Stimulated activated CD8-positive, alpha-beta memory T cell treated with anti-CD3 and anti-CD28 coated beads, Interleukin-15, amount 100 ng/mL, for 48 hours (primary cell): ENCODE measurements around the gene HOXA10.

Experiments
- DNase-seq, 2 donors: peaks; one replicate each; pipeline ENCODE4 v3.0.0-alpha.2; 2020; ENCODE audit warnings: low read depth in 2 of 2

The HOXA10 gene

GRCh38 chr7:27156508-27156898, 17.6 kb downstream of the HOXA10 start, which contains the start of gene HOXA7:
Gene HOXA7, minus strand, starts transcription at chr7:27156675. Its CDS starts 130 bp downstream, at chr7:27156545.
- no peak for DNase-seq

DNA sequence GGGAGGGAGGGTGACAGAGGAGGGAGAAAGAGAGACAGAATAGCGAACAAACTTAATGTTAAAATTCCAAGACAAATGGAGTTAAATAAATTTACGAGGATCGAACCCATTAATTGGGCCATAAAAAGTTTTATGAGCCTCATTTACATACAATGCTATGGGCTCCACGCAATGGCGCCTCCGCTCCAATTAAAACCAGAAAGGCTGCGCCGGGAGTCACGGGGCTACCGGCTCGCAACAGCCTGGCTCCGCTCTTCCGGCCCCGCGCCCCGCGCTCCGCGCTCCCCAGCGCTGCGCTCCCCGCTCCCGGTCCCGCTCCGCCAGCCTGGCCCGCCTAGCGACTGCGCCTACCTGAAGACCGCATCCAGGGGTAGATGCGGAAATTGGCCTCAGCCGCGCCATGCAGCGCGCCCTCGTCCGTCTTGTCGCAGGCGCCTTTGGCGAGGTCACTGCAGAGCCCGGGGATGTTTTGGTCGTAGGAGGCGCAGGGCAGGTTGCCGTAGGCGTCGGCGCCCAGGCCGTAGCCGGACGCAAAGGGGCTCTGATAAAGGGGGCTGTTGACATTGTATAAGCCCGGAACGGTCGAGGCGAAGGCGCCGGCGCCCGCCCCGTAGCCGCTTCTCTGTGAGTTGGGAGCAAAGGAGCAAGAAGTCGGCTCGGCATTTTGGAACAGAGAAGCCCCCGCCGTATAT, 18.2 kb downstream of the HOXA10 start:
- DNase-seq: no peak

GRCh38 chr7:27154901-27155815, 19.0 kb downstream of the HOXA10 start:
- DNase-seq: no peak

- no peak for DNase-seq
Observed at GRCh38 chr7:27154369-27154768, 19.8 kb downstream of the HOXA10 start.

DNA sequence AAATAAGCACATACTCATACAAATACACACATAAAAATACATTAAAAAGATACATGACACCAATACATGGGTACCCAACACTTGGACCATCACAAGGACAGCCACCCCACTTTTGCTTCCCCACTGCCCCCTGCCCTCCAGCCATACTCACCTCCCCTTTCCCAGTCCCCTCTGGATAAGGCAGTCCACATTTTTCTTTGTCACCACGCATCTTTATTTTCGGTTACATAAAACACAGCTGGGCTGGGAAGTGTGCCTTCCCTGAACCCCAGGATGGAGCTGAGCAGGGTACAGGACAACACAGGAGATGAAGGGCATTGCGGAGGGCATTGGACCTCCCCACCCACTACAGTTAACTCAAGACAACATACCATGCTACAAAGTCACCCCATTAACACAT, 20.6 kb downstream of the HOXA10 start:
- DNase-seq: no peak

- no peak for DNase-seq
Observed at GRCh38 chr7:27152816-27153442, 21.2 kb downstream of the HOXA10 start.

- DNase-seq: no peak
Observed at GRCh38 chr7:27151931-27152815, 21.9 kb downstream of the HOXA10 start, which contains the start of gene HOXA3. Gene HOXA3, minus strand, starts transcription at chr7:27152583. Its CDS starts 41,943 bp downstream, at chr7:27110640.

GRCh38 chr7:27151341-27151930, 22.7 kb downstream of the HOXA10 start:
- no peak for DNase-seq

- peak; percentile 45 to 55 for DNase-seq
Observed at GRCh38 chr7:27150568-27151340, 23.4 kb downstream of the HOXA10 start.

DNA sequence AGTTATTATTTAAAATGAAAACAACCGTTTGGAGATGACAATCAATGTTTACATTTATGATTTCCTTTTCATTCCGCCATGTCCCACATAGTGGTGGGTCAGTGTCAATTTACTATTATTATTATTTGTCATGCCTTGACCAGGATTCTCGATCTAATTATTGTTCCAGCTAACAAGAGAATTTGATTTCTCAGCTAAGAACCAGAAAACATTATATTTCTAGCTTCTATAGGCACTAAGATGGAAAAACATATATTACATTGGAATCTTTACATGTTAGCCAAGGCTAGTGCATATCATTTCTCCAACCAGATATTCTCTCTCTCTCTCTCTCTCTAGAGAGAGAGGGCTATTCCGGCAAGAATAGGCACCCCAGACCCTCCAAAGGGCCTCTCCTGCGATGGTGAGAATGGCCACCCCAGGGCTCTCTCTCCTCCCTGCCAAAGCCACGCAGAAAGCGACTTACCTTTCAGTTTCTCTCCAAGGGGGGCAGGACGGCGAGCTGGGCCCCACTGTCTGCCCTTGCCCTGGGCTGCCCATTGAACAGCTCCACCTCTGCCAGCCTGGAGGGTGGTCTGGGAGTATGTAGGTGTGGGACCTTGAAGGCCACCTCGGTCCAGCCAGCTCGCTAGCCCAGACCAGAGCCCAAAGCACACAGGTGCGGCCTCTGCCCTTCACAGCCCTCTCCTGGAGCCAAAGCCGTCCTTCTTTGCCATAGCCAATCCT, 24.1 kb downstream of the HOXA10 start:
- no peak for DNase-seq

DNA sequence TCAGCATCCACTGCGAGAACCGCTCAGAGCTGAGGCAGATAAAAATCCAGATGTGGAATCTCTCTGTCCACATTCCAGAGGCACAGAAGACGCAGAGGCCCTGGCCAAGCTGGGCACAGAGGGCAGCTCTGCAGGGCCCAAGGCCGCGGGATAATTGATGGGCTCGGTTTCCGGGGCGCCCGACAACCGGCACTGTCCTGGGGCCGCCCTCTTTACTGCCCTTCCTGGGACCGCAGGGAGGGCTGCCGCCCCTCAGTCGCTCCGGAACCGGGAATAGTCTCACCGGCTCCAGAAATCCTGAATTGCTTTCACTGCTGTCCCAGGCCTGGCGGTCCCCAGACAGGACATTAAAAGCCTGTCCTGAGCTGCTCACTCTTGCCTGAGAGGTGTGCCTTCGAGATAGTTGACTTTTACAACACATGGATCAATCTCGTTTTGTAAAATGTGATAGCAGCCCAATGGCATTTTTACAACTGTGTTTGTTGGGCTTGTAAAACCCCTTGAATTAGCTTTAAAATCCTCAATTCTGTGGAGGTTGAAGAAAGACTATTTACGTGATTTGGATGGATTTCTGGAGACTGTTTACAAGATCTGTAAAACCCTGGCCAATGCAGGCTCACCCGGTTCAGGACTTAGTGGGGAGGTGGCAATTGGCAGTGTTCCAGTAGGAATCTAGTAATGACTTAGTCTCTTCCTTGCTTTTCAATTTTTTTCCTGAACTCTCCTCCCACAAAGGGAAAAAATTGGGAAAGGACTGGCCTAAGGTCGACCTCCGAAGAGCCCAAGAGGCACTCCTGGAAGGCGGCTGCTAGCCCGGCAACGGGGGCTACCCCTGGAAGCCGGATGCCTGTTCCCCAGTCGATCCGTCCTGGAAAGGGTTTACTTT, 25.1 kb downstream of the HOXA10 start:
- DNase-seq: no peak

- DNase-seq: no peak
Observed at GRCh38 chr7:27148031-27148755, 25.9 kb downstream of the HOXA10 start.

DNA sequence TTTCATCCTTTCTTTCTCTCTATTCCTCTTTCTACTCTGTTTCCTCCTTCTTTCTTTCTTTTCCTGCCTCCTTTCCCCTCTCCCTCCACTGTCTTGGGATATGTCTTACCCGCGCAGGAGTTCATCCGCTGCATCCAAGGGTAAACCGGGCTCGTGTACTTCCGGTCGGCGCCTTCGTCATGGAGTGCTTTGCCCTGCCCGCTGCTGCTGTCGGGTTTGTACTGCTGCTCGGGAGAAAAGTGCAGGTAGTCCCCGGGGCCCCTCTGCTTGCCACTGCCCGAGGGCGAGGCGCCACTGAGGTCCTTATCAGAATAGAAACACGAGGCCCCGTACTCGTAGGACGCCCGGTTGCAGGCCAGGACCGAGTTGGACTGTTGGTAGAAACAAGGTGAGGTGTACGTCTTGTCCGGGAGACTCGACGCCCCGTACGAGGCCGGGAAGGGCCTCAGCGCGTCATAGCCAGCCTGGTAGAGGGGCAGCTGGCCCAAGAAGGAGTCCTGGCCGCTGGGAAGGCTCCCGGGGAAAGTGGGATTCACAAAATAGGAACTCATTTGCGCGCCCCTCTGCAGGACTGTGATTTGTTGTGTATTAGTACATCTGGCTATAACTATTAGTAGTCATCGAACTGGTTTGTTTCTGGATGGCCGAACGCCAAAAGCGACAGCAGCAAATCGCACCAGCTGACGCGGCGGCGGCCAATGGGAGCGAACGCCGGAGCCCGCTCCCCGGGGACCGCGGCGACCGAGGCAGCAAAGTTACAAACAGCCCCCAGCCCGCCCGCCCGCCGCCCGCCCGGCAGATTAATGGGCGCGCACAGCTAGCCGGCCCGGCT, 26.7 kb downstream of the HOXA10 start, which contains the start of gene HOXA6:
Gene HOXA6 (minus strand): TSS at position 576 of the 832 bp plus-strand sequence. CDS start 25 bp downstream, at position 551.
- DNase-seq: no peak

GRCh38 chr7:27146491-27147198, 27.5 kb downstream of the HOXA10 start:
- DNase-seq: no peak

DNA sequence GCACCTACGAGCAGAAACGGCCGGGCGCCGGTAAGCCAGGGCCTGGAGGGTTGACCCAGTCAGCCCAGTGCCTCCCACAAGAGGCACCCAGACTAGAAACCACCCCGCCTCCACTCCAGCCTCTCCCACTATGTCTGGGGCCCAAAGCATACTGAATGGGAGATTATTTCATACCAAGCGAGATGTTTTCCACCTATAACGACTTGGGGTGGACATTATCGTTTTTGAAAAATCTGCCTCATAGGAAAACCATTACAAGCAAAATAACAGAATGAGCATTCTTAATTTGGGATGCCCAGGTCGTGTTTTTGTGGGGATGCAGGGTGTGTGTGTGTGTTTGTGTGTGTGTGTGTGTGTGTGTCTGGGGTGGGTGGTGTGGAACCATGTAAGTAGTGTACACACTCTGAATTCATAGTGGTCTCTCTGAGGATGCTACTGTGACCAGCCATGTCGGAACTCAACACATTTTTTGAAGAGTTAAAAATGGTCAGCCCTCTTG, 28.2 kb downstream of the HOXA10 start:
- no peak for DNase-seq
